Left ventricle myocardium superior (tissue), 1 donor: ENCODE measurements around the gene HDDC3. TPM values are rescaled to one million over a fixed set of nuclear protein-coding genes. Genes with fewer than 3 reads are reported as not detected.

Experiments used
- ATAC-seq: fragments of 200-7000 bp; cut with Tn5 transposase; one replicate; pipeline ENCODE4 v1.9.1; 2020; ENCODE audit warnings: mild to moderate bottlenecking, moderate library complexity
- DNase-seq: peaks from one replicate; pipeline ENCODE4 v3.0.0-alpha.2; 2020
- intact Hi-C: fragments of 100-400 bp; cut with micrococcal nuclease; formaldehyde crosslinking; loops from one replicate; pipeline ENCODE4 v1.11.0; 2022
- total RNA-seq: library from RNA; stranded (reverse); fragmentation: NEBNext Ultra II Directional; extraction: Animal tissue kit (Norgen Biotek cat#: 25700); gene quantifications from one replicate; pipeline ENCODE4 v1.2.1, GENCODE V29; 2021
- donor health status: DM: no; HTN: yes; CAD: no; lungs with severe emphysema.

Gene HDDC3
- total RNA-seq, 1 donor from 2014 or later = 15.0 TPM

GRCh38 chr15:90883526-90883975 lies 48.8 kb downstream of the HDDC3 start:
- no peak for DNase-seq
- intact Hi-C loops = no loop called here
- ATAC-seq = peak; percentile 2

- no peak for DNase-seq
- intact Hi-C loops = no loop called here
Observed at GRCh38 chr15:90882781-90883525, 49.4 kb downstream of the HDDC3 start.

GRCh38 chr15:90881978-90882721 lies 50.2 kb downstream of the HDDC3 start:
- ATAC-seq (no peak), DNase-seq (no peak)
- intact Hi-C loops = no loop called here

More at GRCh38 chr15:90882781-90883525, 49.4 kb downstream of the HDDC3 start:
- ATAC-seq = no peak

GRCh38 chr15:90881181-90881977 lies 51.0 kb downstream of the HDDC3 start:
- ATAC-seq (no peak), DNase-seq (no peak)
- intact Hi-C loops = no loop called here

- DNase-seq = no peak
- ATAC-seq = no peak
- intact Hi-C loops = no loop called here
Observed at GRCh38 chr15:90880381-90881145, 51.8 kb downstream of the HDDC3 start.

Other genes with a start within 250 kb of the HDDC3 start
- gene BLM, start 215.2 kb downstream of the HDDC3 start, total RNA-seq = 35.9 TPM
- gene FURIN, start 64.0 kb downstream of the HDDC3 start, total RNA-seq = 49.9 TPM
- gene FES, start 48.0 kb downstream of the HDDC3 start, total RNA-seq = 15.4 TPM
- gene MAN2A2, start 29.2 kb downstream of the HDDC3 start, total RNA-seq = 146 TPM
- 24.4 TPM for gene UNC45A, start 2.7 kb upstream of the HDDC3 start, total RNA-seq
- 11.5 TPM for gene RCCD1, start 22.3 kb upstream of the HDDC3 start, total RNA-seq
- gene PRC1, start 62.0 kb upstream of the HDDC3 start, total RNA-seq = 3.3 TPM
- 6.1 TPM for gene VPS33B, start 90.0 kb upstream of the HDDC3 start, total RNA-seq
- 2.5 TPM for gene SV2B, start 167.7 kb upstream of the HDDC3 start, total RNA-seq